GM19467 (cell line): ENCODE results near the gene MT4.
A peak's percentile ranks its signal among the peaks of the same experiment; 100 is the strongest.
"Not testable (repeated sequence)": the region's sequence is repeated elsewhere in the genome, so short reads cannot be mapped to it uniquely, and the experiment has no call there.

Experiments
- ATAC-seq: cut with Tn5 transposase; IDR thresholded peaks from one replicate; pipeline ENCODE4 v1.9.1; 2021; ENCODE audit warnings: mild to moderate bottlenecking, moderate library complexity; ENCODE audit not compliant: unreplicated experiment

The MT4 gene

DNA sequence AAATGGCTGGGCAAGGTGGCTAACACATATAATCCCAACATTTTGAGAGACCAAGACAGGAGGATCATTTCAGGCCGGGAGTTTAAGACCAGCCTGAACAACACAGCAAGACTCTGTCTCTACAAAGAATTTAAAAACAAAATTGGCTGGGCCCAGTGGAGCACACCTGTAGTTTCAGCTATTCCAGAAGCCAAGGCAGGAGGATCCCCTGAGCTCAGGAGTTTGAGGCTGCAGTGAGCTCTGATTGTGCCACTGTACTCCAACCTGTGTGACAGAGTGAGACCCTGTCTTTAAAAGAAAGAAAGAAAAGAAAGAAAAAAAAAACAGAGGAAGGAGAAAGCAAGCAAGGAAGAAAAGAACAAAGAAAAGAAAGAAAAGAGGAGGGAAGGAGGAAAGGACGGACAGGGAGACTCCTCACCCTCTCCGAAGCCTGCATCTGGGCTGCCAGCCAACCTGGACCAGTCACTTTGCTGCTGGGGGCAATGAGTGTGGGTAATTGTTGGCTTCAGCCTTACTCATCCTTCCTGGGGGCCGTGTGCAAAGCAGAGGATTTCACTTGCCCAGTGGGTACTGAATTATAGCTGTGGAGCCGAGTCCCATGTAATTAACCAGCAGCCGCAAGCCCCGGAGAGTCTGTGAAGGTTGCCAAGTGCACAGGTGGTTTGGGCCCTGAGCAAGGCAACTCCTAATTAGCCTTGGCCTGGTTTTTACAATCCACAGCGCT lies 6.7 kb upstream of the MT4 start:
- no peak for ATAC-seq

DNA sequence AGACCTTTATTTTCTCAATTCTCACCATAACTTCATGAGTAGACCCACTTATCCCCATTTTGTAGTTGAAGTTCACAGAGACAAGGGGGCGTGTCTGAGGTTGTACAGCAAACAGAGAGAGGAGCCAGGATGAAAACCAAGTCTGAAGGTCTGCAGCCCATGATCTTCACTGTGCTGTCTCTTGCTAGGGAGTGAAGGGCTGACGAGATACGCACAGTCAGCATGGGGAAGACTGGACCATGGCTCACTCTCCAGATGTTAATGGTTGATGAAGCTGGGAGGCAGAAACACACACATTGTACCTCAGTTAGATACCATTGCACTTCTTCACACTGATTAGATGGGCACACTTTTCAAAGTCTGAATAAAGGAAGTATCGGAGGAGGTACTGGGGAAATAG lies 5.8 kb upstream of the MT4 start:
- no peak for ATAC-seq

DNA sequence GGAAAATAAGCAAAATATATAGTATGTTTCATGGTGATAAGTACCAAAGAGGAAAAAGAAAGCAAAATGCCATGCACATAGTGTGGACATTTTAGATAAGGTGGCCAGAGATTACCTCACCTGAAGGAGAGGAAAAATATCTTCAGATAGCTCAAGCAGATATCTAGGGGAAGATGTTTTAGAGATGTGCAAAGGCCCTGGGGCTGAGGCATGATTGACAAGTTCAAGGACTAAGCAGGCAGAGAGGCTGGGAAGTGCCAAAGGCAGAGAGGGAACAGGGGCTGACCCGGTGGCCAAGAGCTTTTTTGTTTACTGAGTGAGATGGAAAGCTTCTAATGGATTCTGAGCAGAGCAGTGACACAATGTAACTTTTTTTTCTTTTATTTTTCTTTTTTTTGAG lies 4.4 kb upstream of the MT4 start:
- ATAC-seq, result no peak

DNA sequence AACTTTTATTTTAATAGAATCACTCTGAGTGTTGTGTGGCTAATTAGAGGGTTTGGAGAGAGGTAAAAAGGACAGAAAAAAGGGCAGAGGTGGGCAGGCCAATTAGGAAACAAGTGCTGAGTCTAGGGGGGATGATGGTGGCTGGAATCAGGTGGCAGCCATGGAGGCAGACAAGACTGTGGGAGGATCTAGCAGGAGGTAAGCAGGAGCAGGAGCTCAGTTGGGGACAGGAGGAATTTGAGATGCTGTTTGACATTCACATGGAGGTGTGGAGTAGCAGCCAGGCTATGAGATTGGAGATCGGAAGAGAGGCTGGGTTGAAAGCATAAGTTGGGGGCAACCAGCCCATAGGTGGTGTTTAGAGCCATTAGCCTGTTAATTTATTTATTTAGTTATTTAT lies 3.7 kb upstream of the MT4 start:
- no peak for ATAC-seq

DNA sequence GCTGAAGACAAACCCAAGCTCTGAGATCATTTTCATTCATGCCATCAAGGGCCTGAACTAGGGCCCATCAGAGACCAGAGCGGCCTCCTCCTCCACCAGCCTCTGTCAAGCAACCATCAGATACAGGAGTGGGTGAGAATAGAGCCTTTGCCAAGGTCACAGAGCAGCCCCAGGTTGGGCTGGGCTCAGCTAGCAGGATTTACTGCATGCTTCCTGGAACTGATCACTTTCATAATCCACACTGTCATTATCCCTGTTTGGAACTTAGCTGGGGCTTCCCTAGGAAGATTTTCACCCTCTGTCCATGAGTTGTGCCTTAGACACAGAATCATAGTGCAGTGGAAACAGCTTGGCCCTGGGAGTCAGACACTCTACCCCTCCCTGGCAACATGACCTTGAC lies 5.1 kb downstream of the MT4 start:
- no peak for ATAC-seq

DNA sequence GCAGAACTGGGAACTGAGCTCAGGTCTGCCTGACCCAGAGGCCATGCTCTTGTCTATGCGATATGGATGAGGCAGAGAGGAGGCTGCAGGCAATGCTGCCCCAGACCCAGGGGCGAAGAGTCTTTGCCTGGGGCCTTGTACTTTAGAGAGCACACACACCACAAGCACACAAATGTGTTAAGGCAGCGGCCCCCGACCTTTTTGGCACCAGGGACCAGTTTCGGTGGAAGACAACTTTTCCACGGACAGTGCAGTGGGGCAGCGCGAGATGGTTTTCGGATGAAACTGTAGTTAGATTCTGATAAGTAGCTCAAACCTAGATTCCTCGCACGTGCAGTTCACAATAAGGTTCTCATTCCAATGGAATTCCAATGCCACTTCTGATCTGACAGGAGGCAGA lies 6.7 kb downstream of the MT4 start:
- ATAC-seq, result no peak

DNA sequence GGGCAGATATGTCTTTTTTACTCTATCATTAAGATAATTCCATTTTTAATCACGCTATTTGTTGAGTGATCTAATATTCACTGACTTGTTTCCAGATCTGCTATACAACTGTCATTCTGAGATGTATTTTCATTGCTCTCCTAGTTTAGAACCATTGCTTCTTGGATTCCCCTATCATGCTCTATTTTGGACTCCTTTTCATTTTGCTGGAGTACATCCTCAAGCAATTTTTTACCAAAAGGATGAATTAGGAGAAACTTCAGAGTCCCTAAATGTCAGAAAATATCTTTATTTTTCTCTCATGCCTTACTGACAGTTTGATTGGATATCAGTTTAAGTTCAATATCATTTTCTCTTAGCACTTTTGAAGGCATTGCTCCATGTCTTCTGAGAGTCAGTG lies 9.8 kb downstream of the MT4 start:
- no peak for ATAC-seq

DNA sequence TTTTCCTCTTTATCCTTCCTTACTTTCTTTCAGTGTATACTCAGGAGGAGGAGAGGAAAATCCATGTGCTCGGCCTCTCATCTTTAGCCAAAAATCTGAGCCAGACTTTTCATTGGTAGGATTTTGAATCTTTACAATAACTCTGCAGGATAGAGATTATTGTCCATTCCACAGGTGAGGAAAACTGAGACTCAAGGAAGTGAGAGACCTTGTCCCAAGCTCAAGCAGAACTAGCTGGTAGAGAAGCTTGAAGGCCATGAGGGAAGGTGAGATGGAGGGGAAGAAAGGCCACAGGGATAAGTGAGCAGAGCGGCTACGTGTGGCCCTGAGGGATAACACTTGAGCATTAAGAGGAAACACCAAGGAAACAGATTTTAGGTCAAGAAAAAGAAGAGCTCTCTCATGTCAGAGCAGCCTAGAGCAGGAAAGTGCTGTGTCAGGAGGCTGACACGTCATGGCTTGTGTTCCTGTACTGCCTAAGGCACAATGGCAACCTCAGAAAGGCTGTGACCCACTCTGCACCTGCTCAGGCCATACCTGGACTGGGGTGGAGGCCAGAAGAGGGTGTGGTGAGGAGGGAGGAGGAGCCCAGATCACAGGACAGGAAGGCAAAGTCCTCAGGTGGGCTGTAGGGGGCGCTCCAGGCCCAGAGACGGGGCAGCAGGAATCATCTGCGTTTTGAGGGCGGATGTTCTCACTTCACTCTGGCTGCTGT lies 11.9 kb downstream of the MT4 start:
- peak; percentile 76 for ATAC-seq

DNA sequence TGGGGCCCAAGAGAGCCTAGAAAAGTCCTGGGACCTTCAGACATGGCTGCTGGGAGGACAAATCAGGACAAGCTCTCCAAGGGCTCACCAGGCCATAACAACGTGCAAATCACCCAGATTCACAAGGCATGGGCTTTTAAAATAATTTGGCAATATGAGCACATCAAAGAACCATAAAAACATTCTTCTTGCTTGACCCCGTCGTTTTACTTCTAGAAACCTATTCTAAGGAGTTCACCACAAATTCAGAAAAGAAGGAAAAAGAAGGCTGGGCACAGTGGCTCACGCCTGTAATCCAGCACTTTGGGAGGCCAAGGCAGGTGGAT lies 12.4 kb downstream of the MT4 start:
- no peak for ATAC-seq

DNA sequence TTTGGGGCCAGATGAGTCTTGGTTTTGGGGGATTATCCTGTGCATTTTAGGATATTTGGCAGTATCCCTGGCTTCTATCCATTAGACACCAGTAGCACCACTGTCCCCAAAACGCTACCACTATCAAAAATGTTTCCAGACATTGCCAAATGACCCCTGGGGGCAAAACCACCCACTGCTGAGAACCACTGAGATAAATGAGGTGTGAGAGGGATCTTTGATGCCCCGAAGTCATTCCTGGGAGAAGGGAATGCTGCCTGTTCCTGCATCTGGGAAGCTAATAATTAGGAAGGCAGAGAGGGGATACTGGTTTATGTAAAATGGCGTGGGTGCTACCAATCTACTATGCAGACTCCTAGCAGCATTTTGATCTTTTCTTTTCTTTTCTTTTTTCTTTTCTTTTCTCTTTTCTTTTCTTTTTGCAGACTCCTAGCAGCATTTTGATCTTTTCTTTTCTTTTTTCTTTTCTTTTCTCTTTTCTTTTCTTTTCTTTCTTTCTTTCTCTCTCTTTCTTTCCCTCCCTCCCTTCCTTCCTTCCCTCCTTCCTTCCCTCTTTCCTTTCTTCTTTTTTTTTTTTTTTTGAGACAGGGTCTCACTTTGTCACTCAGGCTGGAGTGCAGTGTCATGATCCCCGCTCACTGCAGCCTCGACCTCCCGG lies 15.6 kb downstream of the MT4 start:
- ATAC-seq, result no peak

DNA sequence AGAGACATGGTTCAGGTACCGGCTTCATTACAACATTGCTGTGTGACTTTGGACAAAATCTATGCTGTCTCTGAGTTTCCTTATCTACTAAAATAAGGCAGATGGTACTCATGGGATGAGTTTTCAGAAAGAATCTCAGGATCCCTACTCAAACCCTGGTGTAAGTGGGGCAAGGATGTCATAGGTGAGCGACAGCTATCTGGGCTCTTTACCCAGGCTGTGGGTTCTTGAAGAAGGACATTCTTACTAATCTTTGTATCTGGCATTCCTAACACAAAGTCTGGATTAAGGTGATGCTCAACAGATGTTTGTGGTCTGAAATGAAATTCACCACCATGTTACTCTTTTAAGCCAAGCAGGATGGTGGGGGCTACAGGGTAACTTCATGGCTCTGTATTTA lies 18.0 kb downstream of the MT4 start:
- not testable (repeated sequence) for ATAC-seq

DNA sequence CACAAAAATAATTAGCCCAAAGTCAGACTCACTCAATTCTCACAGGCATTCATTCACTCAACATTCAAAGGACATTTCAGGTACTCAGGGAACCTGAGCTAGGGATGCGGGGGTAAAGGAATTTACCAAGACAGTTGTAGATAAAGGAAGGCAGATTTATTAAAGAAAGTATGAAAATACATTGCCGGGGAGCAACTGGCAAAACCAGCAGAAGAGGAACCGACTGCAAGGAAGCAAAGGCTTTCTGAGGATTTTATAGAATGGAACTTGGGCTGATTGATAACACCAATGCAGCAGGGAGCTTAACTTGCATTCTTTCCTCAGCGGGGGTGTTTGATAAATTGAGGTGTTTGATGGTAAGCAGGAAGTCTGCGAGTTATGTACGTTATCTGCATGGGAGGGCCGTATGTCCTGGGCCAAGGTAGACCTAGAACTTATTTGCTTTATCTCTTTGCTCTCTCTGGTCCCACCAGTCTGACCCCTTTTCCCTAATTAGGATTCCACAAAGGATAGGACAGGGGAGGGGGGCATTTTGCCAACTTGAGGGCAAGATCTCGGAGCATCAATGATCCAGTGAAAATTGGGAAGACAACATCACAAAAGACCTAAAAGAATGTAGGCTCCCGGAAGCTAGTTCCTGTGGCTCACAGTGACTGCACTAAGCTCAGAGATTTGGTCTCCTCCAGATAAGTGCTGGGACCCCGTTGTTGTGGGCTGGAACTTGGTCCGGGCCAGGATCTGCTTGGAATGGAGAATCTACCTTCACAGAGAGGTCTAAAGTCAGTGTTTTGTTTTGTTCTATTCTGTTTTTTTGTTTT lies 18.7 kb downstream of the MT4 start:
- ATAC-seq, result no peak

DNA sequence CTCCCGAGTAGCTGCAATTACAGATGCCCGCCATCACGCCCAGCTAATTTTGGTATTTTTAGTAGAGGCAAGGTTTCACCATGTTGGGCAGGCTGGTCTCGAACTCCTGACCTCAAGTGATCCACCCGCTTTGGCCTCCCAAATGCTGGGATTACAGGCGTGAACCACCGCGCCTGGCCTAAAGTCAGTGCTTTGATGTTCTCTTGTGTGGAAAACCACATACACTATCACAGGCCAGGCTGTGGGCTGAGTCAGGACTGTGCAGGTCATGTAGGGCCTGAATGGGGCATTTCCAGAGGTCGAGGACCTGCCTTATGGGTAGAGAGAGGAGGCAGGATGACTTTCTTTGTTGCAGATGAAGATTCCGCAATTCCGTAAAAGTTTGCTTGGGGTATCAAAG lies 19.4 kb downstream of the MT4 start:
- no peak for ATAC-seq

DNA sequence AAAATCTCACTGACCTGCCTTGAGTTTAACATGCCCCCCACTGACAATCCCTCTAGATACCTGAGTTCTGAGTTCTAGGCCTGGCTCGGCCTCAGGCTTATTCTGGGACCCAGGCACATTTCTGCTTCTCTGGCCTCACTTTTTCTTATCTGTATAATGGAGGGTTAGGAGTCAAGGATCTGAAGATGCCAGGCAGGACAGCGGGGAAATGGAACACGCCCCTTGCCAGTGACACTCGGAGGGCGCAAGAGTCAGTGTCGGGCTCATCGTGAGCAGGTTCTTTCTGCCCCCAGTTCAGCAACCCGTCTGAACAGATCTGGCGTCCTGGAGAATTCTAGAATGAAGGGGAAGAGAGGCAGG lies 23.9 kb downstream of the MT4 start:
- no peak for ATAC-seq

DNA sequence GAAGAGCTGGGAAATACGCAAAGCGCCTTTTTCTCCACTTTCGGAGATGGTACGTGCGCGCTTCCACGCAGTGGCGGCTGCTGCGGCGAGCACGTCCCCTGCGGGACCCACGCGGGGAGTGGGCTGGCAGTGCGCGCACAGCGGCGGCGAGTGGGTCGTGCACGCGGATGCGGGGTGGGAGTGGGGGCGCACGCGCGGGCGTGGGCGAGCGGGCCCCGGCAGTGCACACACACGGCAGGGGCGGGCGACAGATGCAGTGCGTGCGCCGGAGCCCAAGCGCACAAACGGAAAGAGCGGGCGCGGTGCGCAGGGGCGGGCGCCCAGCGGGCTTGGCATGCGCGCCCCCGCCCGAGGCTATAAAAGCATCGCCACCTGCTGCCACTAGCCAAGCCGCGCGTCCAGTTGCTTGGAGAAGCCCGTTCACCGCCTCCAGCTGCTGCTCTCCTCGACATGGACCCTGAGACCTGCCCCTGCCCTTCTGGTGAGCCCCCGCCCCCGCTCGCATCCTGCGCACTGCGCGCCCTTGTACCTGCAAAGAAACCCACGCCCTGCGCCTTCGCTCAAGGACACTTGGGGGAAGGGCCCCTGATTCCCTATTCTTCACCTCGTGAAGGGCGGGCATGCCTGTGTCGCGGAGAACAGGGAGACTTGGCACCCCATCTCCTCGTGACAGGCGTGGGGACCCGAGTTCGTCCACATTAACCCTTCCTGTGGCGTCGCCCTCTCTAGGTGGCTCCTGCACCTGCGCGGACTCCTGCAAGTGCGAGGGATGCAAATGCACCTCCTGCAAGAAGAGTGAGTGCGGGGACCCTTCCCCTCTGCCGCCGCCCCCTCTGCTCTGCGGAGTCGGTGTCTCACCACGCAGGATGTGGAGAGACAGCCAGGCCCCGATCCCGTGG lies 24.5 kb downstream of the MT4 start, which contains the start of gene MT3:
MT3 (plus strand) TSS at position 388 of the 899 bp plus-strand sequence; CDS start at position 451, 63 bp downstream.
- no peak for ATAC-seq

DNA sequence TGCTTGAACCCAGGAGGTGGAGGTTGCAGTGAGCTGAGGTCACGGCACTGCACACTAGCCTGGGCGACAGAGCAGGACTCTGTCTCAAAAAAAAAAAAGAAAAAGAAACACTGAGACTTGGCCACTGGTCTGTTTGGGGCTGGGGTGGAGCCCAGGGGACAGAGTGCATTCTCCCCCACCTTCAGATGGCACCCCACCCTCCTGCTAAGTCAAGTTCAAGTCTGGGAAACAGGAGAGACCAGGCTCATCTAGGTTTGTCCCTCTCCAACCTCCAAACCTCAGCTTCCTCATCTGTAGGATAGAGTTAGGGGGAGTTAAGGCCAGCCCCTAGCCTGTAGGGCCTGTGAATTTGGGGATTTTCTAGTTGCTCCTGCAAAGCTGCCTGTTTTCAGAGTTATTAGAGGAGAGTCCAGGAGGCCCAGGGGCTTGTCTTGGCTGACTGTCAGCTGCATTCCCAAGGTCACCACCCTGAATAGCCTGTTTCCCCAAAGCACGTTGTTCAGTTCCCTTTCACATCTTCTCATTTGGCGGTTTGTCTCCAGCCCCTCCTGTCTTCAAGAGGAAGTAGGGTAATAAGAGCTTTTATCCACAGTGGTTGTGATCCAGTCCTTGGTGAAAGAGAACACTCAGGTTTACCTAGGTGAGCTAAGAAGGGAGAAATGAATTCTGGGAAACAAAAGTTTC lies 26.6 kb downstream of the MT4 start:
- ATAC-seq, result no peak

DNA sequence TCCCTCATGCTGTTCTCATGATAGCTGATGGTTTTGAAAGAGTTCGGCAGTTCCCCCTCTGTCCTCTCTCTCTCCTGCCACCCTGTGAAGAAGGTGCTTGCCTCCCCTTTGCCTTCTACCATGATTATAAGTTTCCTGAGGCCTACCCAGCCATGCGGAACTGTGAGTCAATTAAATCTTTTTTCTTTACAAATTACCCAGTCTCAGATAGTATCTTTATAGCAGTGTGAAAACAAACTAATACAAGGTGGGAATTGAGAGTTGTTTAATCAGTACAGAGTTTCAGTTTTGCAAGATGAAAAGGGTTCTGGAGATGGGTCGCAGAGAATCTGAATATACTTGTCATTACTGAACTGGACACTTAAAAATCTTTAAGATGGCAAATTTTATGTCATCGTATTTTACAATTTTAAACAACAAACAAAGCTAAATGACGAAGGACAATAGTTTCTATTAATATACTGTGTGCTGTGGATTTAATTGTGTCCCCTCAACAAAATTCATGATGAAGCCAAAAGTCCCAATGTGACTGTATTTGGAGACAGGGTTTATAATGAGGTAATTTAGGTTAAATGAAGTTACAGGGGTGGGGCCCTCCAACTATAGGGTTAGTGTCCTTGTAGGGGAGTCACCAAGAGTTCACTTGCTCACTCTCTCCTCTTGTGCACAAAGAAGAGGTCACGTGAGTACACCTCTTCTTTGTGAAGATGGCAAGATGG lies 28.9 kb downstream of the MT4 start:
- no peak for ATAC-seq

DNA sequence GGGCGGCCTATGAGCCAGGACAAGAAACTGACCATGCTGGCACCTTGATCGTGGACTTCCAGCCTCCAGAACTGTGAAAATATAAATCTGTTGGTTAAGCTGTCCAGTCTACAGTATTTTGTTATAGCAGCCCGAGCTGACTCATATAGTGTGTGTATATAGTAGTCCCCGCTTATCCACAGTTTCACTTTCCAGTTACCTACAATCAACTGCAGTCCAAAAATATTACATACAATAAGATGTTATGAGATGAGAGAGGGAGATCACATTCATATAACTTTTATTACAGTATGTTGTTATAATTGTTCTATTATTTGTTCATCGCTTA lies 29.4 kb downstream of the MT4 start:
- no peak for ATAC-seq

DNA sequence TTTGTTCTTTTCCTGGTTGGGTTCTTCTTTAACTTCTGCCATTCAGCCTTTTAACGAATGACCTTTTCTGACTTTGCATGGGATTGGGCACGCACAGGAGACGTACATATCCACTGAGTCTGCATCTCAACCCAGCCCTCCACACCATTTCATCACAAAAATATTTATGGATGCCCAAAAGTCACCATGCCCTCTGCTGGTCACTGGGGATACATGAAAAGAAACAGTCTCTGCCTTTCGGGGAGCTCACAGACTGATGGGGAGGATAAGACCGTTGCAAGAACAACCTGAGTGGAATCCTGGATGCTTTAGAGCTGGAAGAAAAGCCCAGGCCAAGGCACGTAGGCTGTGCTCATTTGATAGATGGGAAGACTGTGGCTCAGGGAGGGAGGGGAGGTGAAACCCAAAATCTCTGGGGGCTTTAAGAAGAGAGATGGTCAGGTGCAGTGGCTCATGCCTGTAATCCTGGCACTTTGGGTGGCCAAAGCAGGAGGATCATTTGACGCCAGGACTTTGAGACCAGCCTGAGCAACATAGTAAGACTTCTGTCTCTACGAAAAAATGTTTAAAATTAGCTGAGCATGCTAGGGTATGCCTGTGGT lies 35.6 kb downstream of the MT4 start:
- no peak for ATAC-seq
